OCI-LY1 (cell line): ENCODE measurements around the gene AGAP1.

Experiments
- EZH2 ChIP-seq: fragments of 200-600 bp; sonication (generic), shearing (Covaris generic); IDR thresholded peaks from 2 replicates; pipeline ENCODE4 v1.8.0; 2017; ENCODE audit warnings: borderline replicate concordance, mixed run types, mild to moderate bottlenecking, antibody characterized with exemption, low read length, moderate library complexity, mixed read lengths
- TF ChIP-seq, protein P1 (sequence below): fragments of 200-600 bp; sonication (generic), shearing (Covaris generic); IDR thresholded peaks from 2 replicates; pipeline ENCODE4 v1.5.1; 2017; ENCODE audit warnings: mild to moderate bottlenecking, antibody characterized with exemption, low read length, moderate library complexity, mixed read lengths

DNA sequence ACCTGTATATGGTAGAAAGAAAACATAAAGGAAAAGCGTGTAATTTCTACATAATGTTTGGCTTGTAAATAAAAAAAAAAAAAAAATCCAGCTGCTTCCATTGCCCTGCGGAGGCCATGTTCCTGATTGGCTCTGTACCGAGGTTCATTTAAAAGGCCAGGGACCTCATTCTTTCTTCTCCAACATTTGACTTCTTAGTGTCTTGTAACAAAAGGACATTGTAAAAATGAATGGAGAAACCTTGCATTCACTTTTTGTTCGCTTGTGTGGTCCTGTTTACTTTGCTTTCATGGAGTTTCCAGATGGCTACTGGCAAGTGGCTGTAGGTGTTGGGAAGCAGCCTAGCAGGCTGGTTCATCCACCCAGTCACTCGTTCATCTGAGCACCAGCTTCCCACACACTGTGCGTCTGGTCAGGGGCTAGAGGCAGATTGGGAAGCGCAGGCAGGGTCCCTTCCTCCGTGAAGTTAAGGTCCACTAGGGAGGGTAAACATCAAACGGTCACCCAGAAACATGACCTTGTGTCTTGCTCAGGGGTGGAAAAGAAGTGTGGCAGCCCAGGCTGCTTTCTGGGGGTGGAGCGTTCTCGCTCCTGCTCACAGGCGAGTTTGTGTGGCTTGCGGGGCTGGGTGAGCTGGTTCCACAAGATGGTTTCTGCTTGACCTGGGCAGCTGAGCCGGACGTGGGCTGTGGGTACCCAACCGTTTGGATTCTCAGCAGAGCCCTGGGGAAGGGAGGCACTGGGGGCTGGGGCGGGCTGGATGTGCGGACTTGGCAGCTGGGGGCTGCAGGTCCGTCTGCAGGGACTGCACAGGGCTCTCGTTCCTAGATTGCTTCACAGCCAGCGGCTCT, 260.7 kb downstream of the AGAP1 start:
- TF ChIP-seq, protein P1, sequence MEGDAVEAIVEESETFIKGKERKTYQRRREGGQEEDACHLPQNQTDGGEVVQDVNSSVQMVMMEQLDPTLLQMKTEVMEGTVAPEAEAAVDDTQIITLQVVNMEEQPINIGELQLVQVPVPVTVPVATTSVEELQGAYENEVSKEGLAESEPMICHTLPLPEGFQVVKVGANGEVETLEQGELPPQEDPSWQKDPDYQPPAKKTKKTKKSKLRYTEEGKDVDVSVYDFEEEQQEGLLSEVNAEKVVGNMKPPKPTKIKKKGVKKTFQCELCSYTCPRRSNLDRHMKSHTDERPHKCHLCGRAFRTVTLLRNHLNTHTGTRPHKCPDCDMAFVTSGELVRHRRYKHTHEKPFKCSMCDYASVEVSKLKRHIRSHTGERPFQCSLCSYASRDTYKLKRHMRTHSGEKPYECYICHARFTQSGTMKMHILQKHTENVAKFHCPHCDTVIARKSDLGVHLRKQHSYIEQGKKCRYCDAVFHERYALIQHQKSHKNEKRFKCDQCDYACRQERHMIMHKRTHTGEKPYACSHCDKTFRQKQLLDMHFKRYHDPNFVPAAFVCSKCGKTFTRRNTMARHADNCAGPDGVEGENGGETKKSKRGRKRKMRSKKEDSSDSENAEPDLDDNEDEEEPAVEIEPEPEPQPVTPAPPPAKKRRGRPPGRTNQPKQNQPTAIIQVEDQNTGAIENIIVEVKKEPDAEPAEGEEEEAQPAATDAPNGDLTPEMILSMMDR, result no peak
- TF ChIP-seq EZH2, result no peak
